Activated T-cell treated with anti-CD3 and anti-CD28 coated beads, Interleukin-2, amount 50 U/mL, for 72 hours (primary cell): Measurements from ENCODE around the gene CARD14. TPM values are rescaled to one million over a fixed set of nuclear protein-coding genes. Genes with fewer than 3 reads are reported as not detected.

Experiments used
- ATAC-seq, 2 donors: fragments of 150-1000 bp; cut with Tn5 transposase; replicated peaks in 1 of 2; 2 replicates each; pipeline ENCODE4 v1.10.0; 2021; ENCODE audit warnings: moderate library complexity in 2 of 2, mild to moderate bottlenecking in 1 of 2
- DNase-seq, 2 donors: peaks; one replicate each; pipeline ENCODE4 v3.0.0; 2021 to 2022; ENCODE audit warnings: mixed read lengths in 1 of 2
- H3K27ac Mint-ChIP-seq: one replicate; pipeline ENCODE4 v1.8.0; 2022; ENCODE audit warnings: mild to moderate bottlenecking, moderate library complexity, mixed read lengths
- H3K27me3 Mint-ChIP-seq: one replicate; pipeline ENCODE4 v1.8.0; 2022; ENCODE audit warnings: low read depth, mixed read lengths
- H3K36me3 Mint-ChIP-seq, 2 donors: one replicate each; pipeline ENCODE4 v1.8.0; 2022; ENCODE audit warnings: mixed read lengths in 2 of 2, mild to moderate bottlenecking in 1 of 2; ENCODE audit not compliant: insufficient read depth in 2 of 2
- H3K4me1 Mint-ChIP-seq: one replicate; pipeline ENCODE4 v1.8.0; 2022; ENCODE audit warnings: low read depth, mixed read lengths
- H3K4me3 Mint-ChIP-seq, 2 donors: one replicate each; pipeline ENCODE4 v1.8.0; 2022; ENCODE audit warnings: mild to moderate bottlenecking in 2 of 2, mixed read lengths in 2 of 2, moderate library complexity in 2 of 2
- H3K9me3 Mint-ChIP-seq, 2 donors: one replicate each; pipeline ENCODE4 v1.8.0; 2022; ENCODE audit warnings: mixed read lengths in 2 of 2
- total RNA-seq, 2 donors: library from RNA; stranded (reverse); gene quantifications; one replicate each; pipeline ENCODE4 v1.2.3, GENCODE V29; 2022

Gene CARD14
- total RNA-seq, 2 donors from 2014 or later, result 0.39 TPM; not detected in 1

DNA sequence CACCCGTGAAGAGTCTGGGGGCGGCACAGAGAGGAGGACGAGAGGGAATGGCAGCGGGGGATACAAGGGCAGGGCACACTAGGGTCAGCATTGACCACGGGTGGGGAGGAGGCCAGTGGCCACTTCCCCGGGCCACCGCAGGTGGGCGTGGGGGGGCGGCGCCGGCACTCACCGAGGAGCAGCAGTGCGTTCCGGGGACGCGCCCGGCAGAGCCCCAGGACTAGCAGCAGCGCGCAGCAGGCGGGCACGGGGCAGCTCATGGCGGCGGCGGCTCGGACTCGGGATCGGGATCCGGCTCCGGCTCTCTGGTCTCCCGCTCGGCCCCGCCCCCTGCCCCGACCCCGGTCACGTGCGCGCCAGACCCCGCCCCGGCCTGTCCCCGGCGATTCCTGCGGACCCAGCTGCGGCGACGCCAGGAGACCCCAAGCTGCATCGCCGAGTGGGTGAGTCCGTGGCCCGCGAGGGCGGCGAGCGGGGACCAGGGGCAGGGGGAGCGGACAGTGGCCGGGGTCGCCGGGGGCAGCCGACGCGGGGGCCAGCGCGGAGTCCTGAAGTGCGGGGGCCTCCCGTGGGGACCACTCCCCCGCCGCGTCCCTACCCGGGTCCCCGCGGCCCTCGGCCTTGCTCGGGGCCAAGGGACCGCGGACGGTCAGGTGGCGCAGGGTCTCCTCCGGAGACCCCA is 50.4 kb downstream of the CARD14 start, which contains the start of the genes SGSH and SLC26A11:
TSS of gene SGSH (minus strand) at position 280 of the 682 bp plus-strand sequence. CDS start at position 260, 20 bp downstream.
TSS of gene SLC26A11 (plus strand) at position 374 of the 682 bp plus-strand sequence. CDS start 1,134 bp downstream, outside the sequence.
- peaks cover 14 to 25% of the 10 kb centered on the region in 2 donors for H3K36me3 Mint-ChIP-seq
- H3K9me3 Mint-ChIP-seq, result no peaks in the 10 kb centered on the region
- no peaks in the 10 kb centered on the region for H3K27me3 Mint-ChIP-seq
- H3K4me3 Mint-ChIP-seq, result peak within 1 kb of the TSS; percentile 82 to 95
- ATAC-seq, result peak; percentile 68 to 71
- peak within 1 kb of the TSS; percentile 57 for H3K27ac Mint-ChIP-seq
- H3K4me1 Mint-ChIP-seq, result peaks cover 29% of the 10 kb centered on the region
- DNase-seq, result peak; percentile 76 to 78

GRCh38 chr17:80220736-80221215 is 50.9 kb downstream of the CARD14 start:
- ATAC-seq, result peak in 1 of 2 donors; percentile 7
- Mint-ChIP-seq H3K27ac (no peak overlapping the region), H3K4me3 (peak overlapping the region; percentile 82 to 83), H3K4me1 (peaks cover 29% of the 10 kb centered on the region), H3K9me3 (no peaks in the 10 kb centered on the region), H3K36me3 (peaks cover 12 to 20% of the 10 kb centered on the region in 2 donors), H3K27me3 (no peaks in the 10 kb centered on the region)
- peak in 1 of 2 donors; percentile 34 for DNase-seq

GRCh38 chr17:80221351-80222105 is 51.7 kb downstream of the CARD14 start:
- no peak for ATAC-seq
- H3K4me3 Mint-ChIP-seq, result peak overlapping the region; percentile 82 to 83
- H3K27me3 Mint-ChIP-seq, result no peaks in the 10 kb centered on the region
- H3K27ac Mint-ChIP-seq, result no peak overlapping the region
- H3K4me1 Mint-ChIP-seq, result peaks cover 29% of the 10 kb centered on the region
- H3K36me3 Mint-ChIP-seq, result peaks cover 7 to 12% of the 10 kb centered on the region in 2 donors
- no peak for DNase-seq
- no peaks in the 10 kb centered on the region for H3K9me3 Mint-ChIP-seq

- Mint-ChIP-seq H3K27ac (no peak overlapping the region), H3K36me3 (peaks cover 3 to 7% of the 10 kb centered on the region in 2 donors), H3K9me3 (no peaks in the 10 kb centered on the region), H3K27me3 (no peaks in the 10 kb centered on the region), H3K4me3 (peak overlapping the region in 1 of 2 donors; percentile 9), H3K4me1 (peaks cover 24% of the 10 kb centered on the region)
- DNase-seq (no peak), ATAC-seq (no peak)
Measured at GRCh38 chr17:80222376-80223141, 52.7 kb downstream of the CARD14 start.

- Mint-ChIP-seq H3K4me1 (peaks cover 18% of the 10 kb centered on the region), H3K27ac (no peak overlapping the region), H3K36me3 (peaks cover 3 to 6% of the 10 kb centered on the region in 2 donors), H3K27me3 (no peaks in the 10 kb centered on the region), H3K9me3 (no peaks in the 10 kb centered on the region), H3K4me3 (no peak overlapping the region)
- ATAC-seq, result no peak
- no peak for DNase-seq
Measured at GRCh38 chr17:80223142-80223815, 53.4 kb downstream of the CARD14 start.

DNA sequence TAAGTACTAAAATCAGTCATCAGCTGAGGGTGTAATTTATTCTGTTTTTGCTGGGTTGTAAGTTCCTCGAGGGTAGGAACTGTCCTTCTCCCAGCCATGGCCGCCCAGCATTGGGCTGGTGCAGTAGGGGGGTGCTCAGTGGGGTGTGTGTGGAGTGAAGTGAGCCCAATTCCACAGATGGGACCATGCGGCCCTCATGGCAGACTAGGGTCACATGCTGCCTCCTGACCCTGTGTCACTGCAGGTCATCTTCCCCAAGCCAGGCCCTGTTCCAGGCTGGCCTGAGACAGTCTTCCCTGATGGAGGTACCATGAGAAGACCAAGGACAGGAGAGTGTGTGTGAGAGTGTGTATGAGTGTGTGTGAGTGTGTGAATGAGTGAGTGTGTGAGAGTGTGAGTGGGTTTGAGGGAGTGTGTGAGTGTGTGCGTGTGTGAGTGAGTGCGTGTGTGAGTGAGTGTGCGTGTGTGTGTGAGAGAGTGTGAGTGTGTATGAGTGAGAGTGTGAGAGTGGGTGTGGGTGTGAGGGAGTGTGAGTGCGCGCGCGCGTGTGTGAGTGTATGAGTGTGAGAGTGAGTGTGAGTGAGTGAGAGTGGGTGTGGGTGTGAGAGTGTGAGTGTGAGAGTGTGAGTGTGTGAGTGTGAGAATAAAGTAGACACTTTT is 54.1 kb downstream of the CARD14 start:
- Mint-ChIP-seq H3K4me3 (no peak overlapping the region), H3K9me3 (no peaks in the 10 kb centered on the region), H3K27ac (no peak overlapping the region), H3K27me3 (no peaks in the 10 kb centered on the region), H3K4me1 (peaks cover 12% of the 10 kb centered on the region), H3K36me3 (peaks cover 2 to 3% of the 10 kb centered on the region in 2 donors)
- DNase-seq, result no peak
- no peak for ATAC-seq

GRCh38 chr17:80224683-80225082 is 54.9 kb downstream of the CARD14 start:
- Mint-ChIP-seq H3K36me3 (peaks cover 0 to 1% of the 10 kb centered on the region in 2 donors), H3K4me3 (no peak overlapping the region), H3K9me3 (no peaks in the 10 kb centered on the region), H3K27me3 (no peaks in the 10 kb centered on the region), H3K4me1 (peaks cover 7% of the 10 kb centered on the region), H3K27ac (no peak overlapping the region)
- DNase-seq, result no peak
- no peak for ATAC-seq

DNA sequence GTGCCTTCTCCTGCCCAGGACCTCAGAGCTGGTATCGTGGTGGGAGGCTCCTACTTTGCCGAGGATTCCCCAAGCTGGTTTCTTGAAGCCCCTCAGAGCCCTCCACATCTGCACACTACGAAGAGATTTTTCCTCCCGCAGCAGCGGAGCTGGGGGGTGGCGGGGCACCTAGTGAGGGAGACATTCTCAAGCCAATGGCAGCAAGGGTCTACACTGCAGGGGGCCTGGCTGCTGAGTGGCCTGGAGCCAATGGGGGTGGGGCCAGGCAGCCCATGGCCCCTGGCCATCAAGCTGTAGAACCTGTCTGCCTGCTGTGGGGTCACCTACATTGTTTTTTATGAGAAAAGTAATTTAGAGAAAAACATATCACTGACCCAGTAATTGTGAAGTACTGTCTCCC is 55.4 kb downstream of the CARD14 start:
- no peak for ATAC-seq
- Mint-ChIP-seq H3K27me3 (no peaks in the 10 kb centered on the region), H3K9me3 (no peaks in the 10 kb centered on the region), H3K4me3 (no peak overlapping the region), H3K4me1 (peaks cover 7% of the 10 kb centered on the region), H3K27ac (no peak overlapping the region), H3K36me3 (peaks cover 0 to 2% of the 10 kb centered on the region in 2 donors)
- DNase-seq, result no peak

- H3K36me3 Mint-ChIP-seq, result peaks cover 6 to 14% of the 10 kb centered on the region in 2 donors
- H3K4me1 Mint-ChIP-seq, result peaks cover 7% of the 10 kb centered on the region
- no peak for ATAC-seq
Measured at GRCh38 chr17:80227156-80227555, 57.3 kb downstream of the CARD14 start.

GRCh38 chr17:80227666-80228065 is 57.8 kb downstream of the CARD14 start:
- H3K4me3 Mint-ChIP-seq, result no peak overlapping the region
- H3K36me3 Mint-ChIP-seq, result peaks cover 9 to 18% of the 10 kb centered on the region in 2 donors

More at GRCh38 chr17:80227156-80227555, 57.3 kb downstream of the CARD14 start:
- Mint-ChIP-seq H3K27ac (no peak overlapping the region), H3K27me3 (no peaks in the 10 kb centered on the region), H3K9me3 (peaks cover 5% of the 10 kb centered on the region in 2 donors), H3K4me3 (no peak overlapping the region)
- DNase-seq, result no peak

GRCh38 chr17:80228477-80228876 is 58.6 kb downstream of the CARD14 start:
- peaks cover 12 to 23% of the 10 kb centered on the region in 2 donors for H3K36me3 Mint-ChIP-seq
- H3K4me3 Mint-ChIP-seq, result no peak overlapping the region
- no peak for ATAC-seq
- peaks cover 7% of the 10 kb centered on the region for H3K4me1 Mint-ChIP-seq
- H3K27me3 Mint-ChIP-seq, result no peaks in the 10 kb centered on the region
- H3K9me3 Mint-ChIP-seq, result peaks cover 9 to 12% of the 10 kb centered on the region in 2 donors
- no peak overlapping the region for H3K27ac Mint-ChIP-seq
- no peak for DNase-seq

More at GRCh38 chr17:80227666-80228065, 57.8 kb downstream of the CARD14 start:
- ATAC-seq (no peak), DNase-seq (no peak)
- Mint-ChIP-seq H3K27me3 (no peaks in the 10 kb centered on the region), H3K9me3 (peaks cover 8% of the 10 kb centered on the region in 2 donors), H3K4me1 (peaks cover 7% of the 10 kb centered on the region), H3K27ac (no peak overlapping the region)

DNA sequence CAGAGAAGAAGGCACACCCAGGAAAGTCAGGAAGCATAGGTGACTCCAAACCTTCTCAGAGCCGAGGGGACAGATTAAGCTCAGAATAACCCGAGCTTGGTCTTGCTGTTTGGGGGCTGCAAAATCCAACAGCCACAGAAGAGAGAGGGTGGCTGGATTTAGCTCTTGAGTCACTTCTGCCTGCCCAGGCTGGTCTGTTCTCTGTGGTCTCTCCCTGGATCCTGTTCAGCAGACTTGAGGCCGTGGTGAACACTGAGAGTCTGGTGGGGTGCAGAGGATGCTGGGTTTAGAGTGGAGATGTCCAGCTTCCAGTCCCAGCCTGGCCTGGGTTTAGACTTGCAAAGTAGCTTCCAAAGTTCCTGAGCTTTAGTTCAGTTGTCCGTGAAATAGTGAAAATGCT is 59.2 kb downstream of the CARD14 start:
- DNase-seq (no peak), ATAC-seq (no peak)
- Mint-ChIP-seq H3K4me3 (no peak overlapping the region), H3K27me3 (no peaks in the 10 kb centered on the region), H3K9me3 (peaks cover 9 to 12% of the 10 kb centered on the region in 2 donors), H3K27ac (no peak overlapping the region), H3K4me1 (peaks cover 4% of the 10 kb centered on the region), H3K36me3 (peaks cover 12 to 27% of the 10 kb centered on the region in 2 donors)
